OCI-LY3 (cell line): ENCODE measurements around the gene ARHGAP26.

Source experiments
- CTCF ChIP-seq: fragments of 200-600, 300-600 bp; sonication (generic); IDR thresholded peaks from 2 replicates; pipeline ENCODE4 v1.5.1; 2014; ENCODE audit warnings: antibody characterized with exemption, low read length, low read depth
- EZH2phosphoT487 ChIP-seq: fragments of 200-600 bp; shearing (Covaris generic); IDR thresholded peaks from 2 replicates; pipeline ENCODE4 v1.6.1; 2018; ENCODE audit warnings: antibody characterized with exemption, mixed run types, low read depth

DNA sequence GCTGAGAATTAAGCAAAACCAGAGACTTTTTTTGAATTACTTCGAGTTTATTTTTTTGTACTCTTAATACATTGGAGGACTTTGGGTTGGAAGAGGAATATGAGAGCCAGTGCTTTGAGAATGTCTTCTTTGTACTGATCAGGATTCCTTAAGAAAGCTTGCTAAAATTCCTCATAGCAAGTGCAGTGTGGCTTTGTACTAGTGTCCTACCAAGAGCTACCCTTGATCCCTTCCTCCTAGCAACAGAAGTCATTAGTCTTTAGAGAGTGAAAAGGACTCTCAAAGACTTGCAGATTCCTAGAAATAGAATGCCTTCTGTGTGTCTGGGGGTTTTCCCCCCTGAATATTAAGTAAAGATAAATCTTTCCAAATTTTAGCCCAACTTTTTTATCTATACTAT lies 276.1 kb downstream of the ARHGAP26 start:
- no peak for TF ChIP-seq CTCF
- TF ChIP-seq EZH2phosphoT487 = no peak
